Type B pancreatic cell (in vitro differentiated cells): ENCODE data around the gene CAMK1D. TPM values are rescaled to one million over a fixed set of nuclear protein-coding genes. Genes with fewer than 3 reads are reported as not detected.

Experiments
- DNase-seq: peaks from one replicate; pipeline ENCODE4 v3.0.0; 2021; ENCODE audit warnings: mixed read lengths; ENCODE audit not compliant: unreplicated experiment; ENCODE audit errors: extremely low spot score
- H3K27ac Mint-ChIP-seq: 2 replicates; pipeline ENCODE4 v1.8.0; 2021; ENCODE audit warnings: mild to moderate bottlenecking, mixed read lengths
- H3K27me3 Mint-ChIP-seq: 2 replicates; pipeline ENCODE4 v1.8.0; 2021; ENCODE audit warnings: mixed read lengths
- H3K36me3 Mint-ChIP-seq: 2 replicates; pipeline ENCODE4 v1.8.0; 2021; ENCODE audit warnings: mixed read lengths
- H3K4me1 Mint-ChIP-seq: one replicate; pipeline ENCODE4 v1.8.0; 2021; ENCODE audit warnings: mixed read lengths; ENCODE audit not compliant: unreplicated experiment
- H3K4me3 Mint-ChIP-seq: 2 replicates; pipeline ENCODE4 v1.8.0; 2021; ENCODE audit warnings: mild to moderate bottlenecking, mixed read lengths
- H3K9me3 Mint-ChIP-seq: 2 replicates; pipeline ENCODE4 v1.8.0; 2021; ENCODE audit warnings: mixed read lengths
- total RNA-seq: library from RNA; stranded (reverse); gene quantifications from 2 replicates; pipeline ENCODE4 v1.2.1, GENCODE V29; 2021; ENCODE audit warnings: low replicate concordance
- TF ChIP-seq, protein P1 (sequence below): fragments of 200-600 bp; sonication (generic); conservative IDR thresholded peaks from 2 replicates; pipeline ENCODE4 v1.5.0; 2021; ENCODE audit warnings: antibody characterized with exemption, mild to moderate bottlenecking

The CAMK1D gene
- total RNA-seq, 1 donor from 2014 or later: 12.2 TPM

DNA sequence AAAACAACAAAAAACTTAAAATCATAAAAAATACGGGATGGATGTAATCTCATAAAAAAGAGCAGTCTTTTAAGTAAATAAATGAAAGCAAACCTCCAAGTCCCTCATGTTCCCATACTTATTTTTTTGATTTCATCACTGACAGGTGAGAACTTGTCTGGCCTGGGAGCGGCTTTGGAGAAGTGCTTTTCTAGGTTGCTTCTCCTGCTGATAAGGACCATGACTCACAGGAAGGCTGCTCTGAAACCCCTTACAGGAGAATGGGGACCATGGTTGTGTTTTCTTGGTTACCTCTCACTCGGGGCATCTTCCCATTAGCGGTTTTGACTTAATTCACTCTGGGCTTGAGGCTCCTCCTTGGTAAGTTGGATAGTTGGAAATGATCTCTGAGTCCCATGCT lies 237.4 kb downstream of the CAMK1D start:
- Mint-ChIP-seq H3K27ac (no peak overlapping the region), H3K9me3 (peaks cover 1% of the 10 kb centered on the region), H3K4me3 (no peak overlapping the region), H3K4me1 (peaks cover 39% of the 10 kb centered on the region), H3K36me3 (peaks cover 3% of the 10 kb centered on the region), H3K27me3 (no peaks in the 10 kb centered on the region)
- TF ChIP-seq, protein P1, sequence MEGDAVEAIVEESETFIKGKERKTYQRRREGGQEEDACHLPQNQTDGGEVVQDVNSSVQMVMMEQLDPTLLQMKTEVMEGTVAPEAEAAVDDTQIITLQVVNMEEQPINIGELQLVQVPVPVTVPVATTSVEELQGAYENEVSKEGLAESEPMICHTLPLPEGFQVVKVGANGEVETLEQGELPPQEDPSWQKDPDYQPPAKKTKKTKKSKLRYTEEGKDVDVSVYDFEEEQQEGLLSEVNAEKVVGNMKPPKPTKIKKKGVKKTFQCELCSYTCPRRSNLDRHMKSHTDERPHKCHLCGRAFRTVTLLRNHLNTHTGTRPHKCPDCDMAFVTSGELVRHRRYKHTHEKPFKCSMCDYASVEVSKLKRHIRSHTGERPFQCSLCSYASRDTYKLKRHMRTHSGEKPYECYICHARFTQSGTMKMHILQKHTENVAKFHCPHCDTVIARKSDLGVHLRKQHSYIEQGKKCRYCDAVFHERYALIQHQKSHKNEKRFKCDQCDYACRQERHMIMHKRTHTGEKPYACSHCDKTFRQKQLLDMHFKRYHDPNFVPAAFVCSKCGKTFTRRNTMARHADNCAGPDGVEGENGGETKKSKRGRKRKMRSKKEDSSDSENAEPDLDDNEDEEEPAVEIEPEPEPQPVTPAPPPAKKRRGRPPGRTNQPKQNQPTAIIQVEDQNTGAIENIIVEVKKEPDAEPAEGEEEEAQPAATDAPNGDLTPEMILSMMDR: no peak
- DNase-seq: no peak

DNA sequence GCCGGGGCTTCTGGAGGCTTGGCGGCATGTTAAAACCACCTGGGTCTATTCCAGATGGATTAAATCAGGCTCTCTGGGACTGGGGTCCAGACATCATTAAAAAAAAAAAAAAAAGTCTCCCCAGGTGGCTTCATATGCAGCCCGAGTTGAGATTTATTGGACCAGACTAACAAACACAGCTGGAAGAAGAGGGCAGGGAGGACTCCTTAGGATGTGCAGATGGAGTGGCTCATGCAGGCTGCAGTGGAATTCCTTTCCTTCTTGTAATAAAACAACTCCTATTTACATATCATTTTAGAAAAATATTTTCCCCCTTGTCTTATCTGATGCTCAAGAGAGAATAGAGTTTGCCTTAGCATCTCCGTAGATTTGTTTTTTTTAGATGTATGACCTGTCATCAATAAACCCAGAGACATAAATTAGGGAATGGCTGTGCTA lies 238.1 kb downstream of the CAMK1D start:
- Mint-ChIP-seq H3K4me3 (no peak overlapping the region), H3K4me1 (peaks cover 39% of the 10 kb centered on the region), H3K27ac (peak overlapping the region; percentile 2), H3K9me3 (no peaks in the 10 kb centered on the region), H3K36me3 (peaks cover 3% of the 10 kb centered on the region), H3K27me3 (no peaks in the 10 kb centered on the region)
- TF ChIP-seq, protein P1: no peak
- DNase-seq: no peak

DNA sequence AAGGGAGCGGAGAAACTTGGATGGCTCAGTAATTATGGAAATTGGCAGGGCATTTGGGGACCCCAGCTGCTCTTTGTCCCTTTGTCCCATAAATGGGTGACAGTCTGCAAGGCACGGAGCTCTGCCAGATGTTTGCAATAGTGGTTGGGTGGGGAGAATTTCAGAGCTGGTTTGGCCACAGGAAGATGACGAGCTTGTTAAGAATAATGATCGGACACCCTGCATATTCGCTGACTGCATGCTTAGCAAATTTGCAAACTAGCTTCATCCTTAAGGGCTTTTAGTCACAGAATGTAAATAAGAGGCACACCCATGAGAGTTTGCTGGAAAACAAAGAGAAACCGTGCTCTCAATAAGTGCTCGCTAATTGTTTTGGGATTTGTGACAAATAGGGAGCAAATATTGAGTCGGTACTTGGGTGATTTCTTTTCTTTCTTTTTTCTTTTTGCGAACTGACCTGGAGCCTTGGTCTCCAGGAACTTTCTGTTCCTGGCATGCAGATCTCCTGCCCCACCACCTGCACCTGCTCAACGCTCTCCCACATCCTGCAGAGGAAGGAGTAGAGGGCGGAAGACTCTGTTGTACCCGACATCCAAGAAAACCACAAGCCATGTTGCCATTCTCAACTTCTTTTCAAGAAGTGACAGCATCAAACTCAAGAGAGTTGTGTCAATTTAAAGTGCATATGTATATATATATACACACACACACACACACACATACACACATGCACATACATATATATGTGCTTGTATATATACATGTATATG lies 238.9 kb downstream of the CAMK1D start:
- DNase-seq: no peak
- no peak overlapping the region for H3K4me3 Mint-ChIP-seq
- peak overlapping the region; percentile 2 for H3K27ac Mint-ChIP-seq
- TF ChIP-seq, protein P1: no peak
- H3K36me3 Mint-ChIP-seq: peaks cover 3% of the 10 kb centered on the region
- peaks cover 39% of the 10 kb centered on the region for H3K4me1 Mint-ChIP-seq
- no peaks in the 10 kb centered on the region for H3K9me3 Mint-ChIP-seq
- no peaks in the 10 kb centered on the region for H3K27me3 Mint-ChIP-seq

DNA sequence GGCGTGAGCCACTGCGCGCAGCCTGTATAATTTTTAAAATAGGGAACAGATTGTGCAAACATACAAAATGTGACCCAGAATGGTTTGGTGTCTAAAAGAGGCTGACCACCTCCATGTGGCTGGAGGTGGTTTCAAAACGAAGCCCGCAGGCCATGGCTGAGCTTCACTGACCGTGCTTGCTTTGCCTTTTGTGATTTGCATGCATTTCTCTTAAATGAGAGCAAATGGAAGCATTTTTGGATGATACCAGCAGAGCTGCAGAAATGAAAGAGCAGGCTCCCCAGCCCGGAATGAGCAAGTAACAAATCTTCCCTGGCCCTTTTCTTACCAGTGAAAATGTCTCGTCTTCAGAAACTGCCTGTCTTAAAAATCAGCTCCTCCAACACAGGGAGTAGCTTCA lies 239.9 kb downstream of the CAMK1D start:
- TF ChIP-seq, protein P1: no peak
- no peaks in the 10 kb centered on the region for H3K9me3 Mint-ChIP-seq
- peaks cover 3% of the 10 kb centered on the region for H3K36me3 Mint-ChIP-seq
- no peak for DNase-seq
- H3K4me3 Mint-ChIP-seq: no peak overlapping the region
- no peak overlapping the region for H3K27ac Mint-ChIP-seq
- H3K27me3 Mint-ChIP-seq: no peaks in the 10 kb centered on the region
- peaks cover 39% of the 10 kb centered on the region for H3K4me1 Mint-ChIP-seq

DNA sequence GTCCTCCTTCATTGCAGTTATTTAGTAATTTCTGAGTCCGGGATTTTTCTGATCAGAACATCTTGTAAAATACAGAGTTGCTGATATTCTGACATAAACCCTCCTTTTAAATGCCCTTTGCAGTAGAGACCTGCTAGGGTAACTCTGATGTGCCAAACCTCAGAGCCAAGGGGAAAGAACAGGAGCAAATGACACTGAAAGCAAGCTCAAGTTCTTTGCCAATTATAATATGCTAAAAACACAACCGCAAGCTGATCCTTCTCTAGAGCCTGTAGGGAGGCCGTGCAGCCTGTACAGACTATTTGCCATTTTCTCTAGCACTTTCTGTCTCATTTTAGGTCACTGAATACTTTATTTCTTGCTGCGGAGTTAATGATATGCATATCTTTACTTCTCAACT lies 240.4 kb downstream of the CAMK1D start:
- H3K27ac Mint-ChIP-seq: no peak overlapping the region
- DNase-seq: no peak
- H3K36me3 Mint-ChIP-seq: peaks cover 3% of the 10 kb centered on the region
- H3K4me3 Mint-ChIP-seq: no peak overlapping the region
- no peaks in the 10 kb centered on the region for H3K9me3 Mint-ChIP-seq
- no peaks in the 10 kb centered on the region for H3K27me3 Mint-ChIP-seq
- peaks cover 39% of the 10 kb centered on the region for H3K4me1 Mint-ChIP-seq
- TF ChIP-seq, protein P1: no peak
